HL-60 (cell line): ENCODE data around the gene SYNJ1.

Experiments
- DNase-seq, 2 experiments: peaks; one replicate each; pipeline ENCODE4 v3.0.0-alpha.2; 2010 to 2020; ENCODE audit warnings: low read depth in 1 of 2, low spot score in 1 of 2
- H3K27ac ChIP-seq: fragments of 250-450 bp; sonication (Bioruptor Pico); replicated peaks from 2 replicates; pipeline ENCODE4 v1.5.1; 2020; ENCODE audit warnings: mild to moderate bottlenecking, moderate library complexity
- H3K27me3 ChIP-seq: fragments of 250-450 bp; sonication (Bioruptor Pico); 2 replicates; pipeline ENCODE4 v1.5.1; 2021; ENCODE audit warnings: mild to moderate bottlenecking, moderate library complexity; ENCODE audit not compliant: insufficient read depth, poor library complexity, severe bottlenecking
- H3K4me3 ChIP-seq: replicated peaks from 2 replicates; pipeline ENCODE4 v1.5.1; 2011; ENCODE audit warnings: mild to moderate bottlenecking, control low read depth, low read length; ENCODE audit not compliant: insufficient read depth
- GABPA ChIP-seq: IDR thresholded peaks from 2 replicates; pipeline ENCODE4 v1.6.1; 2012; ENCODE audit warnings: low read depth
- POLR2AphosphoS5 ChIP-seq: IDR thresholded peaks from 2 replicates; pipeline ENCODE4 v1.6.1; 2012; ENCODE audit warnings: low read depth
- SPI1 ChIP-seq: IDR thresholded peaks from 2 replicates; pipeline ENCODE4 v1.6.1; 2012; ENCODE audit warnings: low read depth, mild to moderate bottlenecking, borderline replicate concordance
- TF ChIP-seq, protein P1 (sequence below): IDR thresholded peaks from 2 replicates; pipeline ENCODE4 v1.6.1; 2012; ENCODE audit warnings: low read depth; ENCODE audit not compliant: insufficient replicate concordance
- TF ChIP-seq, protein P2 (sequence below): IDR thresholded peaks from one replicate; pipeline ENCODE4 v1.5.1; 2011; ENCODE audit warnings: low read length, control low read depth, inconsistent platforms; ENCODE audit not compliant: insufficient read depth

SYNJ1 gene

DNA sequence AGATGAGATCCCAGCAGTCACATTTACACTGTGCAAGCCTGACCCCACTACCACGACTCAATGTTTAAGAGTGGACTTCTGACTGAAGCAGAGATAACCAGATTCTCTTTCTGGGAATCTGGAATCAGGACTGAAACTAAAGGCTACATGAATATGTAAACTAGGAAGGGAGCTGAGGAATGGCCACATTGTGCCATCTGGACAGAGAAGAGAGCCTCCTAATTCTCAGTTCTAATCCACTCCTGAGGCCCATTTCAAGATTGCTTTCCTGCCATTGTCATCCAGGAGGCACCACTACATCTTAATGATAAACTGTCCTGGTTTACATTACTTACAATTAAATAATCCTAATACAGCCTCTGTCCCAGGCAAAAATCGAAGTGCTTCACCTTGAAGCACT is 37.2 kb upstream of the SYNJ1 start:
- TF ChIP-seq, protein P1, sequence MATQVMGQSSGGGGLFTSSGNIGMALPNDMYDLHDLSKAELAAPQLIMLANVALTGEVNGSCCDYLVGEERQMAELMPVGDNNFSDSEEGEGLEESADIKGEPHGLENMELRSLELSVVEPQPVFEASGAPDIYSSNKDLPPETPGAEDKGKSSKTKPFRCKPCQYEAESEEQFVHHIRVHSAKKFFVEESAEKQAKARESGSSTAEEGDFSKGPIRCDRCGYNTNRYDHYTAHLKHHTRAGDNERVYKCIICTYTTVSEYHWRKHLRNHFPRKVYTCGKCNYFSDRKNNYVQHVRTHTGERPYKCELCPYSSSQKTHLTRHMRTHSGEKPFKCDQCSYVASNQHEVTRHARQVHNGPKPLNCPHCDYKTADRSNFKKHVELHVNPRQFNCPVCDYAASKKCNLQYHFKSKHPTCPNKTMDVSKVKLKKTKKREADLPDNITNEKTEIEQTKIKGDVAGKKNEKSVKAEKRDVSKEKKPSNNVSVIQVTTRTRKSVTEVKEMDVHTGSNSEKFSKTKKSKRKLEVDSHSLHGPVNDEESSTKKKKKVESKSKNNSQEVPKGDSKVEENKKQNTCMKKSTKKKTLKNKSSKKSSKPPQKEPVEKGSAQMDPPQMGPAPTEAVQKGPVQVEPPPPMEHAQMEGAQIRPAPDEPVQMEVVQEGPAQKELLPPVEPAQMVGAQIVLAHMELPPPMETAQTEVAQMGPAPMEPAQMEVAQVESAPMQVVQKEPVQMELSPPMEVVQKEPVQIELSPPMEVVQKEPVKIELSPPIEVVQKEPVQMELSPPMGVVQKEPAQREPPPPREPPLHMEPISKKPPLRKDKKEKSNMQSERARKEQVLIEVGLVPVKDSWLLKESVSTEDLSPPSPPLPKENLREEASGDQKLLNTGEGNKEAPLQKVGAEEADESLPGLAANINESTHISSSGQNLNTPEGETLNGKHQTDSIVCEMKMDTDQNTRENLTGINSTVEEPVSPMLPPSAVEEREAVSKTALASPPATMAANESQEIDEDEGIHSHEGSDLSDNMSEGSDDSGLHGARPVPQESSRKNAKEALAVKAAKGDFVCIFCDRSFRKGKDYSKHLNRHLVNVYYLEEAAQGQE = no peak
- TF ChIP-seq GABPA (no peak), SPI1 (no peak), POLR2AphosphoS5 (no peak)
- TF ChIP-seq, protein P2, sequence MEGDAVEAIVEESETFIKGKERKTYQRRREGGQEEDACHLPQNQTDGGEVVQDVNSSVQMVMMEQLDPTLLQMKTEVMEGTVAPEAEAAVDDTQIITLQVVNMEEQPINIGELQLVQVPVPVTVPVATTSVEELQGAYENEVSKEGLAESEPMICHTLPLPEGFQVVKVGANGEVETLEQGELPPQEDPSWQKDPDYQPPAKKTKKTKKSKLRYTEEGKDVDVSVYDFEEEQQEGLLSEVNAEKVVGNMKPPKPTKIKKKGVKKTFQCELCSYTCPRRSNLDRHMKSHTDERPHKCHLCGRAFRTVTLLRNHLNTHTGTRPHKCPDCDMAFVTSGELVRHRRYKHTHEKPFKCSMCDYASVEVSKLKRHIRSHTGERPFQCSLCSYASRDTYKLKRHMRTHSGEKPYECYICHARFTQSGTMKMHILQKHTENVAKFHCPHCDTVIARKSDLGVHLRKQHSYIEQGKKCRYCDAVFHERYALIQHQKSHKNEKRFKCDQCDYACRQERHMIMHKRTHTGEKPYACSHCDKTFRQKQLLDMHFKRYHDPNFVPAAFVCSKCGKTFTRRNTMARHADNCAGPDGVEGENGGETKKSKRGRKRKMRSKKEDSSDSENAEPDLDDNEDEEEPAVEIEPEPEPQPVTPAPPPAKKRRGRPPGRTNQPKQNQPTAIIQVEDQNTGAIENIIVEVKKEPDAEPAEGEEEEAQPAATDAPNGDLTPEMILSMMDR = no peak
- Histone ChIP-seq H3K27me3 (no peaks in the 10 kb centered on the region), H3K4me3 (no peak overlapping the region), H3K27ac (no peak overlapping the region)
- DNase-seq = no peak

DNA sequence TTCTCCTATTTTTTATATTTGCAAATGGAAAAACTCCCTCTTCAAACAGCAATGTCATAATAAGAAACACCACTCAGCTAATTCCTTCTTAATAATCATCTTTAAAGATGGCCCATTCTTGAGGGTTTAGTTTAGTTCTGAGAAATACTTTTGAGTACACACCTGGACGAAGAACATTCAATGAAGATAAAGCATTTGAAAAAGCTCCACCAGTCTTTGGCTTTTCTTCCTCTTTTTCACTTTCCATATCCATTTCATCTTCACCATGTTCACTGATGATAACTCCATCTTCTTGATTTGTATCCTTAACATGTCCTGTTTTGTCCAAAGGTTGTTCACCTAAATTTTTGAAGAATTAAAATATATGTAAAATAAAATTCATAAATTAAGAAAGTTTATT is 36.4 kb upstream of the SYNJ1 start:
- TF ChIP-seq GABPA (no peak), SPI1 (no peak), POLR2AphosphoS5 (no peak)
- TF ChIP-seq, protein P2 = no peak
- TF ChIP-seq, protein P1 = no peak
- no peak for DNase-seq
- Histone ChIP-seq H3K27me3 (no peaks in the 10 kb centered on the region), H3K27ac (no peak overlapping the region), H3K4me3 (no peak overlapping the region)

DNA sequence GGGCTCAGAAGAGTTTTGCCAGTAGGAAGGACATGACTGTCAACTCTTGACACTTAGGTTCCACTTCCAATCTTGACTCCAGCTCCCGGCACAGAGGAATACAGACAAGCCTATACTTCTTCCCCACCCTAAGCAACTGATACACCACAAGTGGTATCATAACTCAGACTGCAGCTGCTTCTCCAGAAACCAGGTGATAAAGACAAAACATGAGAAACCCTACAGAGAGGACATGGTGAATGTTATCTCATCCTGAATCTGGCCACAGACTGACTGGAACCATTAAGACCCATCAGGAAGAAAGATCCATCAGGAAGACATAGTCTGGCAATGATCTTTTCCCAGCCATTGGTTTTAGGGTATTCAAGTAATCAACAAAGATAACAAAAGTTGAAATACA is 30.0 kb upstream of the SYNJ1 start:
- no peak for TF ChIP-seq GABPA
- TF ChIP-seq, protein P1 = no peak
- no peak for TF ChIP-seq POLR2AphosphoS5
- TF ChIP-seq SPI1 = no peak
- TF ChIP-seq, protein P2 = no peak

More for the DNA sequence above, 30.0 kb upstream of the SYNJ1 start:
- Histone ChIP-seq H3K27ac (no peak overlapping the region), H3K27me3 (no peaks in the 10 kb centered on the region), H3K4me3 (no peak overlapping the region)
- DNase-seq = no peak
